Stimulated activated CD8-positive, alpha-beta memory T cell treated with anti-CD3 and anti-CD28 coated beads, Interleukin-2, amount 100 ng/mL, for 48 hours (primary cell): ENCODE results near the gene RUNX1.
A peak's percentile ranks its signal among the peaks of the same experiment; 100 is the strongest.

Experiments
- DNase-seq, 2 donors: peaks; one replicate each; pipeline ENCODE4 v3.0.0-alpha.2; 2020; ENCODE audit warnings: low read depth in 2 of 2

RUNX1 gene

GRCh38 chr21:34992736-34993398 is 56.2 kb downstream of the RUNX1 start:
- no peak for DNase-seq

DNA sequence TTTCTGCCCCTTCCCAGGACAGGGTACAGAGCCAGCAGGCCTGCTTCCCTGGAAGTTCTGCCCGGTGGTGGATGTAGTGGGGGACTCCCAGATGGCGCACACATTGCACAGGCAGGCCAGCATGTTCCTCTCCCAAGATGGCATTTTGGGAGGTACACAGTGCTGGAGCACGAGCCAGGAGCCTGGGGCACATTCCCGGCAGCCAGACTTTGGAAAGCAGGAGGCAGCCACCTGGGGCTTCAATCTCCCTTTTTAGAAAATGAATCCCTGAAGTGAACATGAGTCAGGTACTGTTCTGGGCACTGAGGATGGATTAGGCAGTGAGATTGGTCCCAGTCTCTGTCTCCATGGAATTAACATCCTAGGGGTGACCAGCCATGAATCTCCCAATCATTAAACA is 56.9 kb downstream of the RUNX1 start:
- no peak for DNase-seq

- no peak for DNase-seq
Measured at GRCh38 chr21:34991366-34991957, 57.6 kb downstream of the RUNX1 start.

DNA sequence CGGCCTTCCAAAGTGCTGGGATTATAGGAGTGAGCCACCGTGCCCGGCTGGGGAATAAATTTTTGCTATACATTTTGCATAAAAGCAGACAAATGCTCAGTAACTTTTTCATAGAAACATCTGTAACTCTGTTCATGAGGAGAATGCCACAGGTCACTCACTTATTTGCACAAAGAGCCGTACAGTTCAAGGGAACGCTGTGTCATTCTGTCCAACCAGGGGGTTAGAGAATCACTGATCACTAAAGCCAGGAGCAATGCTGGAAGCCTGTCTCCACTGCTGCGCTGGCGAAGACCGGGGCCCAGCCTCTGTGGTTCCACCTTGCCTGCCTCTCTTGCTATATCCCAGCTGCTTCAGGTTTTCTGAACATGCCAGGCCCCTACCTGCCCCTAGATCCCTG is 58.3 kb downstream of the RUNX1 start:
- DNase-seq: no peak

- DNase-seq: peak in 1 of 2 donors; percentile 48
Measured at GRCh38 chr21:34989337-34990151, 59.6 kb downstream of the RUNX1 start.

DNA sequence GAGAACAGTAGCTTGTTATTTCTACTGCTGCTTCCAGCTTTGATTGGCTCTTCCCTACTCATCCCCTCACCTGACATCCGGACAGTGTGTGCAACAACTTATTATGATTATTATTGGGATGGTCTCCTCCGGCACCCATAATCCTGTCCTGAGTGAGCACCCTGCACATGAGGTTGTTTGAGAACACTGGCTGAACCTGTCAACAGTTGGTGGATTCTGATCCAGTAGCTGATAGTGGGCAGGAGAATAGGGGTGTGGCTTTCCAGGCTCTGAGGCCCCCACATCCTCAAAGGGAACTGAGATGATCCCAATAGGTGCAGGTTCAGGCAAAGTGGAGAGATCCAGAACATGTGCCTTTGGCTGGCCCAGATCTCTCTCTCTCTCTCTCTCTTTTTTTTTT is 60.5 kb downstream of the RUNX1 start:
- no peak for DNase-seq

GRCh38 chr21:34988139-34988538 is 61.0 kb downstream of the RUNX1 start:
- DNase-seq: no peak

- no peak for DNase-seq
Measured at GRCh38 chr21:34987501-34988072, 61.5 kb downstream of the RUNX1 start.

DNA sequence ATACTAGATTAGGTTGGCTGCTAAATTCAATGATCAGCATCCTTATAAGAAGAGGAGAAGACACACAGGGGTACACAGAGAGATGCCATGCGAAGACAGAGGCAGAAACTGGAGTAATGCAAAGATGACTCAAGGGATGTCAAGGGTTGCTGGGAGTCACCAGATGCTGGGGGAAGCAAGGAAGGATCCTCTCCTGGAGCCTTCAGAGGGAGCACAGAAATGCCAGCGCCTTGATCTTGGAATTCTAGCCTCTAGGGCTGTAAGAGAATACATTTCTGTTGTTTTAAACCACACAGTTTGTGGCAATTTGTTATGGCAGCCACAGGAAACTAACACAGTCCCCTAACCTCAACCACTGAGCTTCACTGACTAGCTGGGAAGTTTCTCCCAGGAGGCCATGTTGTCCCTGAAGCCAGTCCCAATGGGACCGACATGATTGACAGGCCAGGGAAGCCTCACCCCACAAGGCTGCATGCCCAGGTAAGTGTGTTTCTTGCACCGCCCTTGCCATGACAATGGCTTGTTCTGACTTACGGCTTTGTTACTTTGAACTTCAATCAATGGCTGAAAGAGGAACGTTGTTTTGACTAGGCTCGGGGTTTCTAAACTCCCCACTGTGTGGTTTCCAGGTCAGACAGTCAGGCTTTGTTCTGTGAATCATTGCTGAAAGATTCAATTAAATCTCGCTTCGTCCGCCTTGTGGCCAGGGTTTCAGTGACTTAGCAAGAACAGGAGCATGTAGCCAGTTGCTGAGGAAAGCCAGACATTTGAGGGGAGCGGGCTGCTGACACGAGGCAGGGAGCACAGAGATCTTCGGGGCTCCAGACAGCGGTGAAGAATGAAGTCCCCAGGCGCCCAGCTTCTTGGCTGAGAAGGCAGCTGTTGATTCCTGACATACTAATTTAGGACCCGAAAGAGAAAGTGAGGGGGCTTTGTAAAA is 62.3 kb downstream of the RUNX1 start:
- peak; percentile 47 to 59 for DNase-seq

GRCh38 chr21:34984356-34985058 is 64.6 kb downstream of the RUNX1 start:
- no peak for DNase-seq

DNA sequence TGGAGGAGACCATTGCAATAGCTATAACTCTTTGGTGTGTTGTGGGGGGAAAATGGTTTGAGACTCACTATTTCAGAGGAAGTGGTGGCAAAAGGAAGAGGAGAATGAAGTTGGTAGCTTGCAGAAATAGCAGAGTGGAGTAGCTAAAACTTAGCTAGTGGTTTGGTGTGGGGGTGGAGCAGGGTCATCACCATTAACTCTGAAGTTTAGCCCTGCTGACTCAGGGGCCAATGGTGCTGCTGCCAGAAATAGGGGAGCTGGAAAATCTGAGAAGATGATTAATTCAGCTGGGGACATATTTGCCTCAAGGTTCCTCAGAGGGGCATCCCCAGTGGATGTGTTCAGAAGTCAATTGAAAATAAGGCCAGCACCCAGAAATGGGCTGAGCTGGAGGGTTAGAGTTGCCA is 65.4 kb downstream of the RUNX1 start:
- DNase-seq: peak; percentile 55 to 56

DNA sequence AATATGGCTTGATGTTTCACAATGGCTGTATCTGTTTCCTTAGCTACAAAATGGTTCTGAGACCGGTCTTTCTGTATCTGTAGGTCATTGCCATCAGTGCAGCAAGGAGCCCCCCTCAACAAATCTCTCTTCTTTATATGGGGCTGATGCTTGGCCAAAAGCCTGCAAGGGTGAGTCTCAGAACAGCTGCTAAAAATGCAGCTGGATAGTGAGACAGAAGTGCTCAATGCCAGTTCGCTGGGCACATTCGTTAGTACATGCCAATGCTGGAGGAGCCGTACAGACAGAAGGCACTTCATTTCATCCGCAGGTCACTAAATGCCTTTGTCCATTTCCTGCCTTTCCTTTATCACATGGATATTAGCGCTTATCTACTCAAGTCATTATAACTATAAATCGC is 67.3 kb downstream of the RUNX1 start:
- no peak for DNase-seq

DNA sequence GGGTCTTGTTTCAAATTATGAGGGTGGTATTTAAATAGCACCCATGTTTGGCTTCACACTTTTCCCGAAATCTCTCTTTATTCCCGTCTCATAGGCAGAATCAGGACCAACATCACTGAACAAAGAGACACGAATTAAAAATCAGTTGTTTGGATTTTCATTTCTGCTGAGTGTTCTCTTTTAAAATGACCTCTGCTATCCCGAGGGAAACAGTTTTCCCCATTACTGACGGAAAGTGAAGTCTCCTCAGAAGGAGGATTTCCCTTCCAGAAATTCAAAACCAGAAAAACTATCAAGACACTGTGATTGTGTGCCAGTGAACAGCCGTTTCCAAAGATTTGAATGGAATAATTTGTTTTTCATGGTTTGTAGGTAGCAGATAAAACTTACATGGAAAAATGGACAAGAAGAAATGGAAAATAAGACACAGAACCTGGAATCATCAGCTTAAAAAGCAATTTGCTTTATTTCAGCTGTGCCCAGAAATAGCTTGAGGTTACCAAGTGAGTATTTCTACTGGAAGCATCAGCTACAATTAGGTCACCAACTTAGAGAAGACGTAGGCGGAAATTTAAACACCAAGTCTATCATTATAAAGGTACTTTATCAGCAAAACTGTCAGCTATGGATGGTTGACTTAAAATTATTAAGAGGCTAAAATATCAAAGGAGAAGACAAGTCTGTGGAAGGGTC is 68.5 kb downstream of the RUNX1 start:
- no peak for DNase-seq

GRCh38 chr21:34979383-34979782 is 69.7 kb downstream of the RUNX1 start:
- DNase-seq: no peak

DNA sequence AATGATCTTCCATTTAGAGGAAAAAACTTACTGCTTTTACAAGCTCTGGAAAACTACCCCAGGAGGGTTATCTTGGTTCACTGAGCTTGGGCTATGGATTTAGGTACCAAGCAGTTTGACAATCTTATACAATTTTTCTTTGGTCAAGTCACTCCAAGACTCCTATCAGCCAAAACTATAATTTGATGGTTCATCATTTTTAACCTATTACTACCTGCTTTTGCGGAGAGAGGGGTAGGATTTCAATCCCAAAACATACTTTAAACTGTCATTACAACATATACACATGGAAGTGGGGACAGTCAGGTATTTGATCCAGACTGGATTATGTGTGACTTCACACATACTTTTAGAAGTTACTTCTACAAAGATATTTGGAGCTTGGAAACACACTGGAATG is 71.8 kb downstream of the RUNX1 start:
- no peak for DNase-seq

DNA sequence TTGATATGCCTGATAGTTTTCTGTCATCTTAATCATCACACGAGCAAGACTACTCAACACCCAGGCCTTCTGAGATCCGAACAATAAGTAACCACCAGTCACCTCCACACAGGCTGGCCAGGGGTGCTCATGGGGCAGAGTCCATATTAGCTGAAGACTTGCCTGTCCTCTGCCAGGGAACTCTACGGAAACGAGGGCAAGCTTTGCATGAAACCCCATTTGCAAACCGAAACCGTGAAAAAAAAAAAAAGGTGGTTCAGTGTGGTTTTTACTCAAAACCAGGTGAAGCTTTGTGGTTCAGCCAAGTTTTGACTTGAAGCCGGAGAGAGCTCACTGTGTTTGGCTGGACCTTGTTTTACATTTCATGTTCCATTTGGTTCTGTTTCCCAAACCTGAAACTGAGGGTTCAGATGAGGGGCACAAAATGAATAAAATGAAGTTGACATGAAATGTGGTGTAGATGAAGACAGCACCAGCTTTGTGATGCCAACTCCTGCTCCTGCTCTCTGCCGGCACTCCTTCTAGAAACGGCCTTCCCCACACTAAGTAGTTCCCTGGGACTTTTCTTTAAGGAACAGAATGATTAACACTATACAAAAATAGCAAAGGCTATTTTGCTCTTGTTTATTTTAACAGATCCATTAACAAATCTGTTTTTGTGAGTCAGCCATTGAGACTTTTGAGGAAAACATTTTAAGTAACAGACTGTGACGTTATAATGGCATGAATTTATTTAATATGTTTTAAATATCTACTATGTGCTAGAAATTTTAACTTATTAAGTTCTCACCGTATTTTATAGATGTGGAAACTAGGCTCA is 74.7 kb downstream of the RUNX1 start:
- no peak for DNase-seq

- no peak for DNase-seq
Measured at GRCh38 chr21:34973685-34974084, 75.4 kb downstream of the RUNX1 start.

DNA sequence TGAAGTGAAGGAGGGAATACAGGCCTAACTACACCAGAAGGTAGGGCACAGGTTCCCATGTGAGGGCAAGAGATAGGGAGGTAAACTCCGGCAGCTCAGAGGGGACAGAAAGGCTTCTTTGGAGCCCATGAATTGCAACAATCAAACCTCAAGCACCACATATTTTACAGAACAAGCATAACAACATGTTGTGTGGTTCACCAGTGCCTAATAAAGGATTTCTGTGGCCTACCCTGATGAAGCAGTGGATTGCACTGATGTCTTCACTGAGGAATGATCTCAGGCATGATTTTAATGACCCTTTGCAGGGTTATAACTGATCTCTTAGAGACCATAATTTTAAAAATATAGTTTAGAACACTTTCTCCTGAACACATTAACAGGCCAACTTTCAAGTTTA is 77.4 kb downstream of the RUNX1 start:
- no peak for DNase-seq

DNA sequence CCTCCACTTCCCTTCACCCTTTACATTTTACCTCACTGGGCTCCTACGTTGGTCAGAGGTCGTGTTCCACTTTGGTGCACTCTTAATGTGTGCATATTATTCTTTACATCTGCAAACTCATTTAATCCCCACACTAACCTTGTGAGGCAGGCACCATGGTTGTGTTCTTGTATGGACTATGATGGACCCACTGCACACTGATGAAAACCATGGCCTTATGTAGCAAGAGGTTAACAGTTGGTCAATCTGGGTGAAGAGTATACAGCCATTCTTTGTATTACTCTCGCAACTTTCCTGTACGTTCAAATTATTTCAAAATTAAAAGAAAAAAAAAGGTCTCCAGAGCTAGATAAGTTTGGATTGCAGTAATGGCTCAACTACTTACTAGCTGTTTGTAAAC is 78.5 kb downstream of the RUNX1 start:
- DNase-seq: no peak

- no peak for DNase-seq
Measured at GRCh38 chr21:34970167-34970500, 79.0 kb downstream of the RUNX1 start.
